CD4-positive, alpha-beta T cell treated with Interleukin-10 for 1 hour (primary cell): ENCODE data around the gene IDH3B.
A peak's percentile ranks its signal among the peaks of the same experiment; 100 is the strongest.
"Not testable (repeated sequence)": the region's sequence is repeated elsewhere in the genome, so short reads cannot be mapped to it uniquely, and the experiment has no call there.

ENCODE experiments used
- DNase-seq: peaks from one replicate; pipeline ENCODE4 v3.0.0-alpha.2; 2020

Gene IDH3B

DNA sequence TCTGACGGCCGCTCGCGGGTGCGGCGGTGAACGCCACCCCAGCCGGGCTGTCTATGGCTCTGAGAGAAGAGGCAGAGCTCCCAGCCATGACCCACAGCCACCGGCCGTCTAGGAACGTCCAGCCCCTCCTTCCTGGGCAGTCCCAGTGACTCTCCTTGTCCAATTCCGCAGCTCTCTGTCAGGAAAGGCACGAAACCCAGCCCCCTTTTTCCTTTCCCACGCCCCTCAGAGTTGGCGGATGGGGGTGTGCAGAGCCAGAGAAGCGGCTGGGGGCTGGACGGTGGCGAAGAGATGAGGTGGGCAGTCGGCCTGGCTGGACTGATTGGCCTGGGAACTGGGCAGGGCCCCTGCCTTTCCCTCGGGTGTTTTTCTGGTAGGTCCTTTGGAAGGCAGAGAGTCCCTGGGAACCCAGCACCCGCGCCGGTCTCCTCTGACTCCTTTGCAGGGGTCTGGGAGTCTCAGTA lies 30.0 kb upstream of the IDH3B start:
- DNase-seq, result peak; percentile 8

- peak; percentile 63 for DNase-seq
Measured at GRCh38 chr20:2693286-2694007, 29.4 kb upstream of the IDH3B start.

GRCh38 chr20:2692886-2693285 lies 28.9 kb upstream of the IDH3B start:
- no peak for DNase-seq

DNA sequence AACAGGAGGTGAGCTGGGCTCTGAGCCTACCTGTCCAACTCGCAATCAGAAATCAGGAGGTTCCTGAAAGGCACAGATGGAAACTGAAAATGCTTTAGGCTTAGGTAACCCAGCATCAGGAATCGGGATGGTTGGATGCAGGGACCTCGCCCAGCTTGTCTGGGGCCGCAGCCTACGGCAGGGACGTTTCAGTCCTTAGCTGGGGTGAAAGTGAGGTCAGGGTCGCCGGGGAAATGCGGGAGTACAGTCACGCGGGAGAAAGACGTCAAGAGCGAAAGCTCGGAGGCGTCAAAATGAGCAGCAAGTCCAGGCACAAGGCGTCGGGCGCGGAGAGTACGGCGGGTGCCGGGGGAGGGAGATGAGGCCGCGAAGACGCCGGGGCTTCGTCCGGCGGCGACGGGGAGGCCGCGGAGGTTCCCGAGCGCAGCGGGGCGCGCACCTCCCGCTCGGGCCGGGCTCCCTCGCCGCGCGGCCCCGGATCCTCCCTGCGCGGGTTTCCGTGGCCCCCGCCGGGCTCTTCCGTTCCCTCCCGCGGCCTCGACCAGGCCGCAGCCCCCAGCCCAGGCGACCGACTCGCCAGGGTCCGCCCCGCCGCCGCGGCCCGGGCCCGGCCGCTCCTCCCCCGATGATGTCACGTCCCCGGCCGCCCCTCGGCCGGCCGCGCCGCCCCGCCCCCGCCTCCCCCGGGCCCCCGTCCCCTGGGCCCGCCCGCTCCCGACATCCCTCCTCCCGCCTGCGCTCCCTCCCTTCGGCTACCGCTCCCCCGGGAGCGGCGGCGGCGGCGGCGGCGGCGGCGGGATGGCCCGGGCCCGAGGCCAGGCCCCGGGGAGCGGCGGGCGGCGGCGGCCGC lies 28.2 kb upstream of the IDH3B start, which contains the start of gene EBF4:
EBF4 (plus strand) TSS at position 745 of the 850 bp plus-strand sequence. CDS start 866 bp downstream, outside the sequence.
- peak; percentile 41 for DNase-seq

DNA sequence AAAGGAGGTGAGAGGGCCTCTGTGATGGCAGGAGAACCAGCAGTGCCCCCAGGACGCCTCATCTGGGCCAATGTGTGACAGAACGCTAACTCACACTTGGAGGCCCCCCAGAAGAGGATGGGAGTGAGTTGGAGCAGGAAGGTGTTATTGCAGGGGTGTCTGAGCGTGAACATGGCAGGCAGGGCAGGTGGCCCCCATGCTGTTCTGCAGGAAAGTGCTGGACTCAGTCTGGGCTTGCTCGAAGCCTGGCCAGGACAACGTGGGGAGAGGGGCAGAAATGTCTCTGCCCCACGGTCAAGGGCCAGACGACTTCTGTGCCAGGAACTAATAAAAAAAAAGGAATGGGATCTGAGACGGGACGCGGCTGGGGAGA lies 27.6 kb upstream of the IDH3B start:
- DNase-seq, result no peak

DNA sequence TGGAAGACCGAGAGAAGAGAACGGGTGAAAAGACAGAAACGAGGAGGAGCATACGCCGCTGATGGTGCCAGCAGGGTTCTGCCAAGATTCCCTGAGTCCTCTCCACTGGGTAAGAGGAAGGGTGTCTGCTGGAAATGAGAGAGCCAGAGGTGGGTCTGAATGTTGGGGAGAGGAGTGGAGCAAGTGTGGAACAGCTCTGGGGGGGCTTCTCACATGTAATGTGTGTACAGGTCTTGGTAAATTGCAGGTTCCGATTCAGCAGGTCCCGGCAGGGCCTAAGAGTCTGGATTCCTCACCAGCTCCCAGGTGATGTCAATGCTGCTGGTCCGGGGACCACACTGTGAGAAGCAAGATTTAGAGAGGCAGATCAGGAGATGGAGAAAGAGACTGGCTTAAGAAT lies 27.1 kb upstream of the IDH3B start:
- no peak for DNase-seq

DNA sequence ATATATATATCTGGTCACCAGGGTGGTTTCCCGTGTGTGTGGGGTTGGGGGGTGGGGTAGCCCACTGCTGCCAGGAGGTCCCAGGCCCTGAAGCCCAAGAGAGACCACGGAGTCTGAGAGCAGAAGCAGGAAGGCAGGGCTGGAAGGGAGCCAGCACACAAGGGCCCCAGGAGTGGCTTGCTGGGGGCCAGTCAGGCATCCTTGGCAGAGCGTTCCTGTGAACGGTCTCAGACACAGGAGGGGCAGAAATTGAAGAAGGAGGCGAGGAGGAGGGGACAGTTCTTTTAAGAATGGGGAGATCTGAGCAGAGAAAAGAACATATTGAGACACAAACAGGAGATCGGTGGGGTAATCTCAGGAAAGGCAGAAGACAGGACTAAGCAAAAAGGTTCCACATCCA lies 26.7 kb upstream of the IDH3B start:
- DNase-seq, result no peak

- no peak for DNase-seq
Measured at GRCh38 chr20:2690213-2690612, 26.2 kb upstream of the IDH3B start.

DNA sequence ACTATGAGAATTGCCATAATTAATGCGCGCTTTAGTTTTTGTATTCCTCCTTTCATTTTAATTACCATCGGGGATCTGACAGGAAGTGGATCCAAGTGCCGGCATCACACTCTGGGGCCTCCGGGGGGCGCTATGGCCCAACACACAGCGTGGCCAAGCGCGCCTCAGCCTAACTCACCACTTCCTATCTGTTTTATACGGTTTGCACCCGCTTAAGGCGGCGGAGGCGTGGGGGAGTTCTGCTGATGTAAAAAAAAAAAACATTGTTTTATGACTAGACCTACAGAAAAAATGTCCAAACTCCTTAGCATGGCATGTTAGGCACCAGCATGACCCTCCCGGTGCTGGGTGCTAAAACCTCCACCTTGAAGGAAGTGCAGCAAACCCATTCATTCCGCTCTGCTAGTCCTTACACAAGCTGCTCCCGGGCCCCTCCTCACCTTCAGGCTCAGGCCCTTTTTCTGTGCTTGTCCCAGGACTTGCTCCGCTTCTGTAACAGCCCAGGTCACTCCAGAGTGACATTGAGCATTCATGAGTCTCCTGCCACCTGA lies 24.1 kb upstream of the IDH3B start:
- peak; percentile 83 for DNase-seq

- no peak for DNase-seq
Measured at GRCh38 chr20:2687514-2687913, 23.5 kb upstream of the IDH3B start.

- not testable (repeated sequence) for DNase-seq
Measured at GRCh38 chr20:2684817-2685216, 20.8 kb upstream of the IDH3B start.

- not testable (repeated sequence) for DNase-seq
Measured at GRCh38 chr20:2682040-2682439, 18.0 kb upstream of the IDH3B start.

GRCh38 chr20:2680046-2680445 lies 16.0 kb upstream of the IDH3B start:
- DNase-seq, result no peak

DNA sequence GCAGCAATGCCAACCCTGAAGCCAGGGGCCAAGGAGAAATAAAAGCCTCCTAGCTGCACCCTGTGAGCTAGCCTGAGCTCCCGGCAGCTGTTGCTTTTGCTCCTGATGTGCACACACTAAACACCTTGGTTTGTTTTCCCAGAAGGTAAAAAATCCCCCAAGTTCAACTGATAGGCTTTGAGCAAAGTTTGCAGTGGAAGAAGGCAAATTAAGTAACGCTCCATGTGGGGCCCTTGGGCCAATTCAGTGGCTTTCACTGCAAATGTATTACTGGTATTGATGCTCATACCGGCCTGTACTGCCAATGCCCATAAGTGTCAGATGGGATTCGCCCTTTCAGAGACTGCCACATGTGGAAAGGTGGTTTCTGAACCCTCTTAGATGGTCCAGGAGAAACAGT lies 9.4 kb upstream of the IDH3B start:
- no peak for DNase-seq

DNA sequence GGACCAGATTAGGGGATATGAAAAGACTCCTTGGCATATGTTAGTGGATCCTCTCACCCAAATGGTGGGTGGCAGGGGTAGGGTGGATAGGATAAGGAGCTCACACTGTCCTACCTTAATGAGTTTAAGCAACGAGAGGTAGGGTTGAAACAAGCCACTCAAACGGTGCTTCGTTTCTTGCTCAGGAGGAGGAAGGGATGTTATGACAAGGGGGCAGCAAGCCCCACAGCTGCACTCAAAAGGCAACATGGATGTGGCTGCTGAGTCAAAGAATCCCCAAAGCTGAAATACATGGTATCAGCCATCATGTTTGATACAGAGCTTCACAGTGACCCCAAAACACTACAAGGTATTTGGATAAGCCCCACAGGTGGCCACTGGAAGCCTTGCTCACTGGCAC lies 8.4 kb upstream of the IDH3B start:
- no peak for DNase-seq

DNA sequence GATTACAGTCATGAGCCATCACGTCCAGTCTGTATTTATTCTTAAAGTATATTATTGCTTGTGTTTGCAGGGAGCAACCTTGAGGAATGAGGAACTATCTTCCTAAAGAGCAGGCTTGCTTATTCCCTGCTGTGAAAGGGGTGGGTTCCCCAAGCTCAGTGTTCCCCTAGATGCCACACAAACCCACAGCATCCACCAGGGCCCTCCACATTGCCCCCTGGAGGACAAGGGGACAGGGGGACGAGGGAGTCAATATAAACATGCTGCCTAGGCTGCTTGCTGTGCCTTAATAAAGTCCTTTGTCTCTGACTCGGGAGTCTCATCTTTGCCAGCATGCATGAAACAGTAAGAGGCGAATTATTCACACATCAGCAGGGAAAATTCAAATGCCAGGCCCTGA lies 8.0 kb upstream of the IDH3B start:
- DNase-seq, result no peak

- DNase-seq, result no peak
Measured at GRCh38 chr20:2663364-2663886, 591 bp downstream of the IDH3B start.

DNA sequence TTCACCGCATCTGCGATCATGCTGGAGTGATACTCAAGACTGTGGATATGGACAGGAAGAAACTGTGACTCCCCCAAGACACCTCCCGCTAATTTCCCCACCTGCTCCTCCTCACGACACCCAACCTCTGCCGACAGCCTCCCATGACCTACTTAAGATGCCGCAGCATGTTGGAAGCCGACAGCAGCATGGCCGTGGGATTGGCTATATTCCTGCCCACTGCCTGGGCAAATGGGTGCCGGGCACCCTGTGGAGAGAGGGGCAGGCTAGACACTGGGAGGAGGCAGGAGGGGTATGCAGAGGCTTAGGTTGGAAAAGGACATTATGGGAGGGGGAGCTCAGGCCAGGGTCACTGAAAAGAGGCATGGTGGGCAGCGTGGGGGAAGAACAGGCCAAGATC lies 4.5 kb downstream of the IDH3B start:
- no peak for DNase-seq

- DNase-seq, result no peak
Measured at GRCh38 chr20:2658414-2659354, 5.3 kb downstream of the IDH3B start.

DNA sequence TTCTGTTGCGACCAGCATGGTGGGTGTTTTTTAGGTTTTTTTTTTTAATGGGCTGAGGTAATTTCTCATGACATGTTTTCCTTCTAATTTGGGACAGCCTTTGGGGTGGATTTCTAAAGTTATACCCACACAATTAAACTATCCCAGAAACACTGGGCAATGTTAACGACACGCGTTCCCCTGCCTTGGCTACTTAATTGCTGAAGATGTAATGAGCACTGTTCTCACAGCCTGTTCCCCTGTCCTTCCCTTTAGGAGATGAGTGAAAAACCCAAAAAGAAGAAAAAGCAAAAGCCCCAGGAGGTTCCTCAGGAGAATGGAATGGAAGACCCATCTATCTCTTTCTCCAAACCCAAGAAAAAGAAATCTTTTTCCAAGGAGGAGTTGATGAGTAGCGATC lies 6.3 kb downstream of the IDH3B start:
- DNase-seq, result no peak

- DNase-seq, result no peak
Measured at GRCh38 chr20:2657241-2657640, 6.8 kb downstream of the IDH3B start.

GRCh38 chr20:2656471-2657117 lies 7.4 kb downstream of the IDH3B start:
- no peak for DNase-seq
